GM21447 (cell line): Measurements from ENCODE around the gene ABCC9.

Experiments
- ATAC-seq: cut with Tn5 transposase; IDR thresholded peaks from one replicate; pipeline ENCODE4 v1.9.1; 2021; ENCODE audit not compliant: unreplicated experiment

The ABCC9 gene

GRCh38 chr12:21776175-21776574 lies 165.1 kb downstream of the ABCC9 start:
- ATAC-seq = no peak

- no peak for ATAC-seq
These were observed 165.9 kb downstream of the ABCC9 start for GRCh38 chr12:21775133-21775820.

- ATAC-seq = no peak
These were observed 166.7 kb downstream of the ABCC9 start, which contains the start of gene KCNJ8 for GRCh38 chr12:21774358-21775132. Gene KCNJ8, minus strand, starts transcription at chr12:21774706. Its CDS starts 1,090 bp downstream, at chr12:21773616.

GRCh38 chr12:21773806-21774205 lies 167.4 kb downstream of the ABCC9 start:
- no peak for ATAC-seq

- ATAC-seq = no peak
These were observed 167.9 kb downstream of the ABCC9 start for GRCh38 chr12:21773263-21773741.

GRCh38 chr12:21771311-21771710 lies 169.9 kb downstream of the ABCC9 start:
- no peak for ATAC-seq

- no peak for ATAC-seq
These were observed 171.9 kb downstream of the ABCC9 start for GRCh38 chr12:21769307-21769706.

GRCh38 chr12:21766403-21766802 lies 174.8 kb downstream of the ABCC9 start:
- ATAC-seq = no peak

GRCh38 chr12:21764950-21765349 lies 176.3 kb downstream of the ABCC9 start:
- no peak for ATAC-seq

GRCh38 chr12:21764065-21764464 lies 177.2 kb downstream of the ABCC9 start:
- ATAC-seq = no peak

GRCh38 chr12:21763531-21763930 lies 177.7 kb downstream of the ABCC9 start:
- no peak for ATAC-seq

GRCh38 chr12:21759737-21760136 lies 181.5 kb downstream of the ABCC9 start:
- no peak for ATAC-seq

GRCh38 chr12:21757735-21758134 lies 183.5 kb downstream of the ABCC9 start:
- no peak for ATAC-seq

GRCh38 chr12:21756699-21757098 lies 184.5 kb downstream of the ABCC9 start:
- no peak for ATAC-seq

- ATAC-seq = no peak
These were observed 189.7 kb downstream of the ABCC9 start for GRCh38 chr12:21751517-21751916.
